ENCODE results near the gene AFAP1. TPM values are rescaled to one million over a fixed set of nuclear protein-coding genes. Genes with fewer than 3 reads are reported as not detected.

The AFAP1 gene
- total RNA-seq, 1 experiment from 2014 or later: 94.7 TPM

DNA sequence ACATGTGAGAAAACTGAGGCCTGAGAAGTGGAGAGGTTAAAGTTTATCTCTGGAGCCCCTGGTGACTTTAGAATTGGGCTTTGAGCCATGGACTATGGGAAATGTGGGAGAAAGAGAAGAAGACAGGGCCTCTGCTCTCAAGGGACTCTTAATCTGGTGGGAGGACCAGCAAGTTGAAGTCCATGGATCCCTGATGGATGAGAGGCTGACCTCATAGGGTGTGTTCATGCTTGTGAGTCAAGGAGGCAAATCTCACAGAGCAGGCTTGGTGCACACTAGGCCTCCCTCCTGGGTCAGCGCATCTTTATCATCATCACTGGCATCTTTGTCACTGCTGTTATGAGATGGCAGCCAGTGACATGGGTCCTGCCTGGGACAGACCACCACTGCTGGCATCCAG lies 211.9 kb downstream of the AFAP1 start:
- no peak for TF ChIP-seq TCF7L2 (IDR thresholded peaks at IDR 0.05; ENCODE audit: low read depth, low read length)
- BruUV-seq (replicated peaks): no TSS peak
- in situ Hi-C loops (cut with HindIII; ENCODE audit: low pct_unique_long_range_greater_than_20kb, low sequenced_read_pairs): no loop called here
- Histone ChIP-seq H3K27ac (ENCODE audit: low read length) (no peak overlapping the region), H3K4me3 (ENCODE audit: low read depth in 2 of 2, low read length in 2 of 2) (no peak overlapping the region), H3K27me3 (ENCODE audit: control insufficient read depth, insufficient read depth, low read length) (no peaks in the 10 kb centered on the region), H3K4me1 (ENCODE audit: control insufficient read depth, insufficient read depth, low read length) (no peaks in the 10 kb centered on the region), H3K9me3 (ENCODE audit: control insufficient read depth, insufficient read depth, low read depth, low read length) (no peaks in the 10 kb centered on the region), H3K36me3 (ENCODE audit: control insufficient read depth, insufficient read depth, low read length) (no peaks in the 10 kb centered on the region)
- DNase-seq (ENCODE audit: low read depth, low spot score) (no peak), ATAC-seq (no peak)
- ChIA-PET CTCF (no interaction called here), POLR2A (no interaction called here)
- intact Hi-C loops (cut with micrococcal nuclease; ENCODE audit: unreplicated experiment): no loop called here

DNA sequence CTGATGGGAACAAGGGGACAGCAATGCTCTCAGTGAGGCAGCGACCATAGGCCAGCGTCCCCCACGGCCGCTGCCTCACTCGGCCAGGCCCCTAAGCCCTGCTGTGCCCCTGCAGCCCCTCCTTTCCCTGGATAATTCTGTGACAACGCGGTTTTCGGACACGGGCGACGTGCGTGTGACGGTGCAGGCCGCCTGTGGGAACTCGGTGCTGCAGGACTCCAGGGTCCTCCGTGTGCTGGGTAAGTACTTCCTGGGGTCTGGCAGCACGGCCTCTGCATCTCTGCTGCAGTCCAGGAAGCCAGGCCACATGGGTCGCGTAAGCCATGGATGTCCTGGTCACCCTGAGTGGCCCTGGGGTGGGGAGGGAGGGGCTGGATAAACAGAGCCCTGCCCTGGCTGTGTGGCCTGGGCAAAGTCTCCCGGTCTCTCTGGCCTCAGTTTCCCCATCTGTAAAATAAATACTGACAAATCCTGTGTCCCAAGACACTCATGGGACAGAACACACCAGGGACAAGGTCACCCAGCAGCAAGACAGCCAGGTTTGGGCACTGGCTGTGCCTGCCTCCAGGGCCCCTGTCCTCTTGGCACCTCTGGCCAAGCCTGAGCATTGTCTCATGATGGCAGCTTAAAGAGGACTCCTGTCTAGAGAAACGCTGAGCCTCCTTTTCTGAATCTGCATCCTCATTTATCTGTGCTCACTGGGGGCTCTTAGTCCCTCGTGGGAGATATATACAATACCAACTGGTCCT lies 212.8 kb downstream of the AFAP1 start:
- CTCF ChIA-PET: no interaction called here
- in situ Hi-C loops (cut with HindIII; ENCODE audit: low pct_unique_long_range_greater_than_20kb, low sequenced_read_pairs): no loop called here

More for the DNA sequence above, 212.8 kb downstream of the AFAP1 start:
- ATAC-seq (no peak), DNase-seq (ENCODE audit: low read depth, low spot score) (no peak)
- no peaks in the 10 kb centered on the region for H3K36me3 ChIP-seq (ENCODE audit: control insufficient read depth, insufficient read depth, low read length)
- no peaks in the 10 kb centered on the region for H3K27me3 ChIP-seq (ENCODE audit: control insufficient read depth, insufficient read depth, low read length)
- no peaks in the 10 kb centered on the region for H3K9me3 ChIP-seq (ENCODE audit: control insufficient read depth, insufficient read depth, low read depth, low read length)
- no peak overlapping the region for H3K27ac ChIP-seq (ENCODE audit: low read length)
- TF ChIP-seq, protein P1, sequence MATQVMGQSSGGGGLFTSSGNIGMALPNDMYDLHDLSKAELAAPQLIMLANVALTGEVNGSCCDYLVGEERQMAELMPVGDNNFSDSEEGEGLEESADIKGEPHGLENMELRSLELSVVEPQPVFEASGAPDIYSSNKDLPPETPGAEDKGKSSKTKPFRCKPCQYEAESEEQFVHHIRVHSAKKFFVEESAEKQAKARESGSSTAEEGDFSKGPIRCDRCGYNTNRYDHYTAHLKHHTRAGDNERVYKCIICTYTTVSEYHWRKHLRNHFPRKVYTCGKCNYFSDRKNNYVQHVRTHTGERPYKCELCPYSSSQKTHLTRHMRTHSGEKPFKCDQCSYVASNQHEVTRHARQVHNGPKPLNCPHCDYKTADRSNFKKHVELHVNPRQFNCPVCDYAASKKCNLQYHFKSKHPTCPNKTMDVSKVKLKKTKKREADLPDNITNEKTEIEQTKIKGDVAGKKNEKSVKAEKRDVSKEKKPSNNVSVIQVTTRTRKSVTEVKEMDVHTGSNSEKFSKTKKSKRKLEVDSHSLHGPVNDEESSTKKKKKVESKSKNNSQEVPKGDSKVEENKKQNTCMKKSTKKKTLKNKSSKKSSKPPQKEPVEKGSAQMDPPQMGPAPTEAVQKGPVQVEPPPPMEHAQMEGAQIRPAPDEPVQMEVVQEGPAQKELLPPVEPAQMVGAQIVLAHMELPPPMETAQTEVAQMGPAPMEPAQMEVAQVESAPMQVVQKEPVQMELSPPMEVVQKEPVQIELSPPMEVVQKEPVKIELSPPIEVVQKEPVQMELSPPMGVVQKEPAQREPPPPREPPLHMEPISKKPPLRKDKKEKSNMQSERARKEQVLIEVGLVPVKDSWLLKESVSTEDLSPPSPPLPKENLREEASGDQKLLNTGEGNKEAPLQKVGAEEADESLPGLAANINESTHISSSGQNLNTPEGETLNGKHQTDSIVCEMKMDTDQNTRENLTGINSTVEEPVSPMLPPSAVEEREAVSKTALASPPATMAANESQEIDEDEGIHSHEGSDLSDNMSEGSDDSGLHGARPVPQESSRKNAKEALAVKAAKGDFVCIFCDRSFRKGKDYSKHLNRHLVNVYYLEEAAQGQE (IDR thresholded peaks at IDR 0.05; ENCODE audit: insufficient read depth in 1 of 2, low read depth in 2 of 2, low read length in 1 of 2): no peak
- no peak for TF ChIP-seq TCF7L2 (IDR thresholded peaks at IDR 0.05; ENCODE audit: low read depth, low read length)
- TF ChIP-seq SIN3A (IDR thresholded peaks at IDR 0.05; ENCODE audit: borderline replicate concordance, insufficient read depth, low read depth, low read length): no peak
- TF ChIP-seq, protein P2, sequence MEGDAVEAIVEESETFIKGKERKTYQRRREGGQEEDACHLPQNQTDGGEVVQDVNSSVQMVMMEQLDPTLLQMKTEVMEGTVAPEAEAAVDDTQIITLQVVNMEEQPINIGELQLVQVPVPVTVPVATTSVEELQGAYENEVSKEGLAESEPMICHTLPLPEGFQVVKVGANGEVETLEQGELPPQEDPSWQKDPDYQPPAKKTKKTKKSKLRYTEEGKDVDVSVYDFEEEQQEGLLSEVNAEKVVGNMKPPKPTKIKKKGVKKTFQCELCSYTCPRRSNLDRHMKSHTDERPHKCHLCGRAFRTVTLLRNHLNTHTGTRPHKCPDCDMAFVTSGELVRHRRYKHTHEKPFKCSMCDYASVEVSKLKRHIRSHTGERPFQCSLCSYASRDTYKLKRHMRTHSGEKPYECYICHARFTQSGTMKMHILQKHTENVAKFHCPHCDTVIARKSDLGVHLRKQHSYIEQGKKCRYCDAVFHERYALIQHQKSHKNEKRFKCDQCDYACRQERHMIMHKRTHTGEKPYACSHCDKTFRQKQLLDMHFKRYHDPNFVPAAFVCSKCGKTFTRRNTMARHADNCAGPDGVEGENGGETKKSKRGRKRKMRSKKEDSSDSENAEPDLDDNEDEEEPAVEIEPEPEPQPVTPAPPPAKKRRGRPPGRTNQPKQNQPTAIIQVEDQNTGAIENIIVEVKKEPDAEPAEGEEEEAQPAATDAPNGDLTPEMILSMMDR (IDR thresholded peaks at IDR 0.05): no peak
- no peak for TF ChIP-seq POLR2AphosphoS5 (IDR thresholded peaks at IDR 0.05; ENCODE audit: low read depth, low read length)
- intact Hi-C loops (cut with micrococcal nuclease; ENCODE audit: unreplicated experiment): no loop called here
- POLR2A ChIA-PET: no interaction called here
- H3K4me3 ChIP-seq (ENCODE audit: low read depth in 2 of 2, low read length in 2 of 2): no peak overlapping the region
- H3K4me1 ChIP-seq (ENCODE audit: control insufficient read depth, insufficient read depth, low read length): no peaks in the 10 kb centered on the region
- no TSS peak for BruUV-seq (replicated peaks)
